ENCODE measurements around the gene TRAPPC3L.

- TF ChIP-seq GATA2 (IDR thresholded peaks at IDR 0.05; ENCODE audit: low read depth, low read length) (no peak), GATA3 (IDR thresholded peaks at IDR 0.05; ENCODE audit: low read depth, low read length) (no peak)
Observed at GRCh38 chr6:116446399-116446798, 99.1 kb downstream of the TRAPPC3L start.

Measured in SH-SY5Y (cell line).